NCI-H1694 treated with DMSO at 0.1 percent for 48 hours (cell line): ENCODE measurements around the gene SLC44A3.

ENCODE experiments used
- DNase-seq: peaks from one replicate; lab custom pipeline; 2025; lab: John Stamatoyannopoulos, UW

SLC44A3 gene

GRCh38 chr1:94873520-94874351 lies 53.6 kb downstream of the SLC44A3 start:
- DNase-seq: peak; percentile 35

- no peak for DNase-seq
Measured at GRCh38 chr1:94874423-94874822, 54.3 kb downstream of the SLC44A3 start.

GRCh38 chr1:94875794-94876193 lies 55.6 kb downstream of the SLC44A3 start:
- no peak for DNase-seq

GRCh38 chr1:94876362-94876761 lies 56.2 kb downstream of the SLC44A3 start:
- DNase-seq: no peak

GRCh38 chr1:94878329-94878728 lies 58.2 kb downstream of the SLC44A3 start:
- no peak for DNase-seq

- no peak for DNase-seq
Measured at GRCh38 chr1:94883691-94884090, 63.5 kb downstream of the SLC44A3 start.

GRCh38 chr1:94884106-94884505 lies 63.9 kb downstream of the SLC44A3 start:
- DNase-seq: no peak

- DNase-seq: no peak
Measured at GRCh38 chr1:94884507-94884906, 64.3 kb downstream of the SLC44A3 start.

GRCh38 chr1:94886361-94886760 lies 66.2 kb downstream of the SLC44A3 start:
- DNase-seq: no peak

- DNase-seq: no peak
Measured at GRCh38 chr1:94887106-94887505, 66.9 kb downstream of the SLC44A3 start.

- DNase-seq: no peak
Measured at GRCh38 chr1:94887603-94888171, 67.5 kb downstream of the SLC44A3 start.

GRCh38 chr1:94888201-94888600 lies 68.0 kb downstream of the SLC44A3 start:
- no peak for DNase-seq

- DNase-seq: no peak
Measured at GRCh38 chr1:94892604-94893254, 72.6 kb downstream of the SLC44A3 start.

- no peak for DNase-seq
Measured at GRCh38 chr1:94894630-94895029, 74.5 kb downstream of the SLC44A3 start.

- no peak for DNase-seq
Measured at GRCh38 chr1:94895518-94895917, 75.4 kb downstream of the SLC44A3 start.

GRCh38 chr1:94898491-94899385 lies 78.6 kb downstream of the SLC44A3 start:
- no peak for DNase-seq

- no peak for DNase-seq
Measured at GRCh38 chr1:94899756-94900155, 79.6 kb downstream of the SLC44A3 start.

GRCh38 chr1:94901841-94902240 lies 81.7 kb downstream of the SLC44A3 start:
- DNase-seq: no peak

- DNase-seq: no peak
Measured at GRCh38 chr1:94903280-94904009, 83.3 kb downstream of the SLC44A3 start.

GRCh38 chr1:94905207-94905606 lies 85.0 kb downstream of the SLC44A3 start:
- DNase-seq: no peak

GRCh38 chr1:94906382-94906781 lies 86.2 kb downstream of the SLC44A3 start:
- DNase-seq: no peak
